CD4-positive, alpha-beta T cell treated with Interleukin-17A for 4 hours (primary cell): ENCODE measurements around the gene IFIT5.
"Not testable (repeated sequence)": the region's sequence is repeated elsewhere in the genome, so short reads cannot be mapped to it uniquely, and the experiment has no call there.

Source experiments
- DNase-seq: peaks from one replicate; pipeline ENCODE4 v3.0.0-alpha.2; 2020; ENCODE audit warnings: mixed read lengths

Gene IFIT5

GRCh38 chr10:89440226-89441009 is 26.1 kb downstream of the IFIT5 start:
- DNase-seq: no peak

GRCh38 chr10:89442289-89442688 is 27.9 kb downstream of the IFIT5 start:
- no peak for DNase-seq

DNA sequence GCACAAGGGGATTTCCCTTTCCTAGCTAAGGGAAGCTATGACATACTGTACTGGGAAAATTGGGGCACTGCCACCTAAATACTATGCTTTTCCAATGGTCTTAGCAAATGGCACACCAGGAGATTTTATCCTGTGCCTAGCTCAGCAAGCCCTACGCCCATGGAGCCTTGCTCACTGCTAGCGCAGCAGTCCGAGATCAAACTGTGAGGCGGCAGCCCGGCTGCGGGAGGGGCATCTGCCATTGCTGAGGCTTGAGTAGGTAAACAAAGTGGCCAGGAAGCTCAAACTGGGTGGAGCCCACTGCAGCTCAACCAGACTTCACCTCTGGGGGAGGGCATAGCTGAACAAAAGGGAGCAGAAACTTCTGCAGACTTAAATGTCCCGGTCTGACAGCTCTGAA is 30.5 kb downstream of the IFIT5 start:
- DNase-seq: not testable (repeated sequence)

DNA sequence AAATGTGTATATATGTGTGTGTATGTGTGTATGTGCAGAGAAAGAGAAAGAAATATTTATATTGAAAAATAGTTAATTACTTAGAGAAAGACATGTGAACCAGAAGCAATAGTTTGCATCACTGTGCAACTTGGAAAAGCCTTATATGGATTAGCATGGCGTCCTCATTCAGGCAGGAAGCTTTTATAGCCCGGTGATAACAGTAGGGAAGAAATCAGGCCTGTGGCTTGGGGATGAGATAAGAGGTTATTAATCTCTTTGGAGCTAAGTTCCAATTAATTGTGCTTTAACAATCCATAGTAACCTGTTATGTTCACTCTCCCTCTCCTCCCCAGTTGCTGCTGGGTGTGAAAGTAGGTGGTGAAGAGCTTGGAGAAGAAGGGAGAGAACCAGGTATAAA is 36.5 kb downstream of the IFIT5 start:
- no peak for DNase-seq

DNA sequence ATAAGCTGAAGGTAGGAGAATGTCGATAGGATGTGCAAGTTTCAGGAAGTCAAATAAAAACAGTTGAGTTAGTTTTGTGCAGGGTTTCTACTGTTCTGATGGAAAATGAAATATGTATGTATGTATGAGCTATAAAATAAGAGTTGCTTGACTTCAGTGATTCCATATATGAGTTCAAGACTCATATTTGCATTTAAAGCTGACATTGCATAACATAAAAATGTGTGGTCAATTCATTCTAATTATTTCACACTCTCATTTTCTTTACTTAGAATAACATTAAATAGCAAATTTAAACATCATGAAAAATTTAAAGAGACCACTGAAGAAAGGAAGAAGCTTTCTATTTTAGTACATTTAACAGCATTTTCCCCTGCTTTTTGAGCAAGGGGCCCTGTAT is 37.8 kb downstream of the IFIT5 start:
- DNase-seq: no peak

DNA sequence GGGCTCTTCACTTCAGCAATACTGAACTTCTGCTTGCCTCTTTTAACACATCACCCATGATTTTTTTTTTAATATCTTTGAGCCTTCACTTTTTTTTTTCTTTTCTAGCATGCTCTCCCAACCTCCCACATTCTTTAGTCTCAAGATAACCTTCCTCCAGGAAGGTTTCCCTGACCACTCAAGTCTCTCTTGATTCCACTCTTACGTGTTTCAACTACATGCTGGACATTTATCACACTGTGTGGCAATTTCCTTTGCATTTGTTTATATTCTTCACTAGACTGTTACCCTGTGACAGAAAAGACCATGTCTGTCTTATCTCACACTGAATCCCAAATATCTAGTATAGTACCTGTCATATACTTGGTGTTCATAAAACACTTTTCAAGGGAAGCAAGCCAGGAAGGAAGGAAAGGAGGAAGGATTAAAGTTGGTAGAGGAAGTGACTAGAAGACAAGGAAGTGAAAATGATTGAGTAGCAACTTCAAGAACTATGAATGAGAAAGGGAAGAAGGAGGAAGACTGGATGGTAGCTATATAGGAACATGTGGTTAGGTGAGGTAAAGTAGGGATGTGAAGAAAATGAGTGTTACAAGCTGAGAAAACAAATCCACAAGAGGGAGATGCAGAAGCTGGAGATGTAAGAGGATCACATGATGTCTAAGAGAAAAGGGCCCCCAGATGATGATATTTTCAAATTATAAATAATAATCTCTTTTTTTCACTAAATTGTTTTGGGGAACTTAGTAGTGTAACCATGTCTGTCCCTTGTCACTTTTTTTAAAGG is 40.4 kb downstream of the IFIT5 start:
- DNase-seq: no peak

DNA sequence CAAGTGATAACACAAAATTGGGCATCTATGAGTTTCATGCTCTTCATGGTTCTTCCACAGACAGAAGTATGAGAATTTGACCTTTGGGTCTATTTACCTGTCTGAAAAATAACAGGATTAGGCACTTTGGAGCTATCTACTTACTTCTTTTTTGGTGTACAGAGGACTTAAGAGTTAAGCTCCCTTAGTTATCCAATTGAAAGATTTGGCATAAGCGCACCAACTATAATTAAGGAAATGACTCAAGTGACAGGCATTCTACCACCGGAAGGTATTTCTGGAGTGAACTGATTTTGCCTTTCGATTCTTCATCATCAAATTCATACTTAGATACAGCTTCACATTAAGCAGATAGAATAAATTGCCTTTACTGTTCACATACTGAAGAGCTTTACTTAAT is 43.9 kb downstream of the IFIT5 start:
- DNase-seq: no peak

DNA sequence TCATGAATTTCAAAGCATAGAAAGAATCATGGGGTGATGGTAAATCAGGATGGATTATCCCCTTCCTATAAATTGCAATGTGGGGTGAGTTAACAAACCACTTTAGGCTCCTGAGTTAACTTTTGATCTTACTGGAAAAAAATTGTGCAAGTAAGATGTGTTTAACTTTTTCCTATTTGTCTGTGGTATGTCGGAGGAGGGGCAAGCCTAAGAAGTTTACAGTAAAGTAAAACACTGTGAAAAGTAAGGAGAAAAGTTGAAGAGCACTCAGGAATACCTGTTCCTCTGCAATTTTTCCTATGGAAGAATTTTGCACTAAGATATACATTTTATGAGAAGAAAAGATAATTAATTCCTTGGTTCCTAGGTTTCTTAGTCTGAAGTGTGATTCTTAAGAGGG is 44.4 kb downstream of the IFIT5 start:
- no peak for DNase-seq

DNA sequence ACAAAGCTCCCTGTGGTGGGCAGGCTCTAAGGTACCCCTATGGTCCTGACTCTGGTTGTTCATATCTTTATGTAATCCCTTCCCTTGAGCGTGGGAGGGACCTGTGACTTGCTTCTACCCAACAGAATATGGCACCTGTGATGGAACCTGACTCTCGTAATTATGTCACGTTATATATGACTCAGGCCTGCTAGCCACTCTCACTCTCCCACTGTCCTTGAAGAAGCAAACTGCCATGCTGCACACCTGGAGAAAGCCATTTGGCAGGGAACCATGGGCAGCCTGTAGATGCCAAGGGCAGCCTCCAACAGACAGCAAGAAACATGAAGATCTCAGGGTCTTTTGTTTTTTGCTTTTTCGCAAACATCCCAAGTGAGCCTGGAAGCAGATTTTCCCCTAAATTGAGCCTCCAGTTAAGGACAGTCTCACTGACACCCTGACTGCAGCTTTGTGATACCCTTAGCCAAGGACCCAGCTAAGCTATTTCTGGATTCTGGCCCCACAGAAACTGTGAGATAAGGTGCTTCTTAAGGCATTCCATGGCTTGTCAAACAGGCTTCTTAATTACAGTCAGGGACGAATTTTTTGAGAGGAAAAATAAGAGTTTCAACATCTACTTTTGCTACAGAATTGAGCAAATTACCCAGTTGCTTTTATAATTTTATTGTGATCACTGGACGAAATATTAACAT is 49.6 kb downstream of the IFIT5 start:
- no peak for DNase-seq

DNA sequence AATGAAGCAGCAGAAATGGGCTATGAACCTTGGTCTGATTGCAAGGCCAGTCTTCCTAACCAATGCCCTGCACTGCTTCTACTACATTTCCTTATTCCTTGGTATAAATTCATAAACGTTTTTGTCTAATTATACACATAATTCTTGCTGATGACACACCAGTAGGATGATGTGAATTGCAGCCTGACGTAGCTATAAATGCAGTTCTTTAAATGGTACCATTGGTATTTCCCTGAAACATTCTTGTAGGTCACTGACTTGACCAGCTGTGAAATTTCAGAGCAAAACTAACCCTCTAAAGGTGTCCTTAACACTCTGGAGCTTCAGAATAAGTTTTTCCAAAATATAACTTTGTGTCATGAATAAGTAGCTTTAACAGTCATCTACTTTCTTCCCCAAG is 50.8 kb downstream of the IFIT5 start:
- no peak for DNase-seq

GRCh38 chr10:89466599-89467035 is 52.2 kb downstream of the IFIT5 start:
- no peak for DNase-seq

DNA sequence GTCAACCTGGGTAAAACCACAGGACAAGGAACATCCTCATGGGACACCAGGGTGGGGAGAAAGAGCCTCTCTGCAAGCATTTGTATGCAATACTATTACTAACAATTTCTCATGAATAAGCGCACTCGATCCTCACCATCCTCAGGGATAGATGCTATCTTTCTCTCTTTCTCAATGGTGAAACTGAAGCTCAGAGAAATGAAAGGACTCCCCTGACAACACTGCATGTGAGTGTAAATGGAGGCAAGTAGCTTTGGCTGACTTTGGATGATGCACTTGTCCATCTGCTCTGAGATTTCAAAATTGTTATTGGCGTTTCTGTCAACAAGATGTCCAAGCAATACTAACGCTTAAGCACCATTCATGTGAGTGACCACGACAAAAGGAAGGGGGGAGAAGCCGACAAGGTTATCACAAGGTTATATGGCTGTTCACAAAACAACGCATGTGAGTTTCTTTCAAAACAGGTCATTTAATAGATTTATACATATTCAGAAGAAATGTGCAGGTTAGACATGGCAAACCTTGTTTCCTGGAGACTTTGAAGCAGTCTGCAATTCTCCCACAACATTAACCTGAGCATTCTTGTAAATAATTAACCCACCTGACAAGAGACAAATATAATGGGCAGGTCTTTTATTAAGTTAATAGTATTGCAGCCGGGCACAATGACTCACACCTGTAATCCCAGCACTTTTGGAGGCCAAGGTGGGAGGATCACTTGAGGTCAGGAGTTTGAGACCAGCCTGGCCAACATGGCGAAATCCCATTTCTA is 54.0 kb downstream of the IFIT5 start:
- DNase-seq: no peak

- DNase-seq: no peak
These were observed 55.1 kb downstream of the IFIT5 start for GRCh38 chr10:89469517-89469916.
